Keratinocyte (primary cell): ENCODE measurements around the gene ZIC2. TPM values are rescaled to one million over a fixed set of nuclear protein-coding genes. Genes with fewer than 3 reads are reported as not detected.

Experiments
- DNase-seq: peaks from one replicate; pipeline ENCODE4 v3.0.0-alpha.2; 2011; ENCODE audit warnings: low read depth, missing footprints, low spot score
- FAIRE-seq: peaks from 2 replicates; lab custom pipeline; 2011; peaks lifted over from hg19 to GRCh38; lab: Jason Lieb, UNC
- H2AFZ ChIP-seq: 2 replicates; pipeline ENCODE4 v1.6.0; 2012; ENCODE audit warnings: low read length, control low read depth, inconsistent platforms; ENCODE audit not compliant: control insufficient read depth
- H3K27ac ChIP-seq: 2 replicates; pipeline ENCODE4 v1.5.1; 2011; ENCODE audit warnings: low read length; ENCODE audit not compliant: control insufficient read depth, insufficient read depth
- H3K27me3 ChIP-seq: 3 replicates; pipeline ENCODE4 v1.6.0; 2011; ENCODE audit warnings: low read length; ENCODE audit not compliant: control insufficient read depth, insufficient read depth; ENCODE audit errors: extremely low read depth
- H3K36me3 ChIP-seq, 2 experiments: 2 replicates in 1 of 2; 3 replicates in 1 of 2; pipeline ENCODE4 v1.5.1; 2011; ENCODE audit warnings: low read length in 2 of 2, mild to moderate bottlenecking in 1 of 2; ENCODE audit not compliant: control insufficient read depth in 2 of 2, insufficient read depth in 2 of 2; ENCODE audit errors: extremely low read depth in 1 of 2
- H3K4me1 ChIP-seq: 3 replicates; pipeline ENCODE4 v1.5.1; 2011; ENCODE audit warnings: low read length; ENCODE audit not compliant: control insufficient read depth, insufficient read depth; ENCODE audit errors: extremely low read depth
- H3K4me2 ChIP-seq: 3 replicates; pipeline ENCODE4 v1.6.0; 2011; ENCODE audit warnings: low read depth, low read length; ENCODE audit not compliant: control insufficient read depth, insufficient read depth; ENCODE audit errors: extremely low read depth
- H3K4me3 ChIP-seq, 3 experiments: fragments of 200-600 bp in 1 of 3; sonication (generic) in 1 of 3; 2 replicates in 2 of 3; 3 replicates in 1 of 3; pipeline ENCODE4 v1.5.1; 2011 to 2016; ENCODE audit warnings: low read length in 3 of 3, mild to moderate bottlenecking in 3 of 3, control low read depth in 2 of 3, inconsistent platforms in 1 of 3, low read depth in 1 of 3, mixed read lengths in 1 of 3, mixed run types in 1 of 3, moderate library complexity in 1 of 3; ENCODE audit not compliant: control insufficient read depth in 2 of 3, insufficient read depth in 2 of 3; ENCODE audit errors: extremely low read depth in 1 of 3
- H3K79me2 ChIP-seq: 2 replicates; pipeline ENCODE4 v1.6.0; 2012; ENCODE audit warnings: low read length; ENCODE audit not compliant: control insufficient read depth, insufficient read depth
- H3K9ac ChIP-seq: 3 replicates; pipeline ENCODE4 v1.6.0; 2011; ENCODE audit warnings: low read length; ENCODE audit not compliant: control insufficient read depth, insufficient read depth; ENCODE audit errors: extremely low read depth
- H3K9me1 ChIP-seq: 3 replicates; pipeline ENCODE4 v1.6.0; 2011; ENCODE audit warnings: low read length; ENCODE audit not compliant: control insufficient read depth, insufficient read depth; ENCODE audit errors: extremely low read depth
- H3K9me3 ChIP-seq: 2 replicates; pipeline ENCODE4 v1.5.1; 2012; ENCODE audit warnings: low read depth, low read length; ENCODE audit not compliant: control insufficient read depth
- H4K20me1 ChIP-seq: 3 replicates; pipeline ENCODE4 v1.6.0; 2011; ENCODE audit warnings: low read length; ENCODE audit not compliant: control insufficient read depth, insufficient read depth; ENCODE audit errors: extremely low read depth
- CTCF ChIP-seq, 3 experiments: IDR thresholded peaks in 1 of 3; conservative IDR thresholded peaks in 1 of 3; optimal IDR thresholded peaks in 1 of 3; 2 replicates in 2 of 3; 3 replicates in 1 of 3; pipeline versions ENCODE3 to v1.5.1; 2011; ENCODE audit warnings: low read length in 3 of 3, mild to moderate bottlenecking in 3 of 3, moderate library complexity in 2 of 3, control low read depth in 1 of 3, inconsistent platforms in 1 of 3; ENCODE audit not compliant: insufficient read depth in 2 of 3; ENCODE audit errors: extremely low read depth in 1 of 3
- EZH2 ChIP-seq: IDR thresholded peaks from one replicate; pipeline ENCODE4 v1.6.1; 2012; ENCODE audit warnings: inconsistent platforms, mild to moderate bottlenecking, low read length, moderate library complexity
- dilution Hi-C: fragments of 300-500 bp; cut with MboI; formaldehyde crosslinking; loops from one replicate; pipeline ENCODE4 v1.7.0; 2020; ENCODE audit warnings: low sequenced_read_pairs; ENCODE audit not compliant: extremely low pct_ligation_motif_present
- polyA plus RNA-seq, 5 experiments: library from polyadenylated mRNA; depleted of rRNA in 3 of 5; stranded (reverse) in 3 of 5; stranded (forward) in 1 of 5; unstranded in 1 of 5; fragments of >200 nt; gene quantifications; 1 replicate in 1 of 5; 2 replicates in 3 of 5; 3 replicates in 1 of 5; pipeline versions ENCODE4 v1.2.1 to v1.2.3, GENCODE V29; 2011 to 2012; ENCODE audit warnings: missing spikeins in 2 of 5, low read depth in 1 of 5, low replicate concordance in 1 of 5

The ZIC2 gene
- polyA plus RNA-seq, 1 donor (not counting 4 experiments of a cell fraction or from before 2014, with no cell fraction given), result not detected

- no peaks in the 10 kb centered on the region for H3K9me1 ChIP-seq
- TF ChIP-seq EZH2, result peak; percentile 69
- no peak for TF ChIP-seq CTCF (optimal IDR thresholded peaks at IDR 0.05 in 1 of 3, IDR thresholded peaks at IDR 0.05 in 1 of 3, conservative IDR thresholded peaks at IDR 0.05 in 1 of 3; ENCODE audit: extremely low read depth in 1 of 3, insufficient read depth in 2 of 3, low read length in 3 of 3)
- no peaks in the 10 kb centered on the region for H3K79me2 ChIP-seq
- no peak overlapping the region for H2AFZ ChIP-seq
- H3K27ac ChIP-seq, result no peak overlapping the region
- H4K20me1 ChIP-seq, result peaks cover 5% of the 10 kb centered on the region
- H3K9me3 ChIP-seq, result peaks cover 3% of the 10 kb centered on the region
- no peak overlapping the region for H3K9ac ChIP-seq
- H3K4me3 ChIP-seq, result no peak overlapping the region
- dilution Hi-C loops, result no loop called here
- no peak overlapping the region for H3K4me2 ChIP-seq
- peaks cover 83% of the 10 kb centered on the region for H3K27me3 ChIP-seq
- H3K36me3 ChIP-seq, result no peaks in the 10 kb centered on the region
- no peaks in the 10 kb centered on the region for H3K4me1 ChIP-seq
- no peak for FAIRE-seq
- DNase-seq, result no peak
Measured at GRCh38 chr13:99982731-99983498, 1.3 kb downstream of the ZIC2 start.

GRCh38 chr13:99983499-99984401 is 2.2 kb downstream of the ZIC2 start:
- Histone ChIP-seq H3K9me1 (no peaks in the 10 kb centered on the region), H3K4me1 (no peaks in the 10 kb centered on the region), H3K36me3 (no peaks in the 10 kb centered on the region), H2AFZ (no peak overlapping the region), H3K4me3 (no peak overlapping the region), H3K27ac (no peak overlapping the region), H4K20me1 (peaks cover 5% of the 10 kb centered on the region), H3K27me3 (peaks cover 83% of the 10 kb centered on the region), H3K9ac (no peak overlapping the region), H3K9me3 (peaks cover 3% of the 10 kb centered on the region), H3K4me2 (no peak overlapping the region), H3K79me2 (no peaks in the 10 kb centered on the region)
- TF ChIP-seq EZH2, result peak; percentile 12
- TF ChIP-seq CTCF (optimal IDR thresholded peaks at IDR 0.05 in 1 of 3, IDR thresholded peaks at IDR 0.05 in 1 of 3, conservative IDR thresholded peaks at IDR 0.05 in 1 of 3; ENCODE audit: extremely low read depth in 1 of 3, insufficient read depth in 2 of 3, low read length in 3 of 3), result no peak
- dilution Hi-C loops, result no loop called here
- DNase-seq (no peak), FAIRE-seq (no peak)
